GM21367 (cell line): Measurements from ENCODE around the gene THEMIS.
A peak's percentile ranks its signal among the peaks of the same experiment; 100 is the strongest.

Experiments used
- ATAC-seq: cut with Tn5 transposase; IDR thresholded peaks from one replicate; pipeline ENCODE4 v1.9.1; 2021; ENCODE audit not compliant: unreplicated experiment

THEMIS gene

GRCh38 chr6:127866766-127867165 is 34.1 kb downstream of the THEMIS start:
- no peak for ATAC-seq

- no peak for ATAC-seq
These were observed 35.8 kb downstream of the THEMIS start for GRCh38 chr6:127865108-127865507.

GRCh38 chr6:127864701-127865100 is 36.2 kb downstream of the THEMIS start:
- ATAC-seq = no peak

- no peak for ATAC-seq
These were observed 40.1 kb downstream of the THEMIS start for GRCh38 chr6:127860723-127861122.

DNA sequence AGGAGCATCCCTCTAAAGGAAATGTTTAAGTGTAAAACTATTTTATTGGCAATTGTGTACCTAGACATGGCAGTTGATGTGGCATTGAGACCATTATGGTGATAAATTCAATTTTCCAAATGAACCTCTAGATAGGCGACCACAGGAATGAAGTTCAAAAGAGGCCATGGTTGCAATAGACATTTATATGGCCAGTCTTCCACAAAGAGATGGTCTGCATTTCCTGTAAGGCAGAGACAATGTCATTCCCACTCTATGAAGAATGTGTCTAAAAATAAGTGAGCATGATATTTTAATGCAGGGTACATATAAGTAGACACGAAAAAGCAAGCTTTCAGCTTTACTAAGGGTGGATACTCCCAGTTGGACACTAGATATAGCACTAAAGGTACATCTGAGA is 40.9 kb downstream of the THEMIS start:
- ATAC-seq = no peak

DNA sequence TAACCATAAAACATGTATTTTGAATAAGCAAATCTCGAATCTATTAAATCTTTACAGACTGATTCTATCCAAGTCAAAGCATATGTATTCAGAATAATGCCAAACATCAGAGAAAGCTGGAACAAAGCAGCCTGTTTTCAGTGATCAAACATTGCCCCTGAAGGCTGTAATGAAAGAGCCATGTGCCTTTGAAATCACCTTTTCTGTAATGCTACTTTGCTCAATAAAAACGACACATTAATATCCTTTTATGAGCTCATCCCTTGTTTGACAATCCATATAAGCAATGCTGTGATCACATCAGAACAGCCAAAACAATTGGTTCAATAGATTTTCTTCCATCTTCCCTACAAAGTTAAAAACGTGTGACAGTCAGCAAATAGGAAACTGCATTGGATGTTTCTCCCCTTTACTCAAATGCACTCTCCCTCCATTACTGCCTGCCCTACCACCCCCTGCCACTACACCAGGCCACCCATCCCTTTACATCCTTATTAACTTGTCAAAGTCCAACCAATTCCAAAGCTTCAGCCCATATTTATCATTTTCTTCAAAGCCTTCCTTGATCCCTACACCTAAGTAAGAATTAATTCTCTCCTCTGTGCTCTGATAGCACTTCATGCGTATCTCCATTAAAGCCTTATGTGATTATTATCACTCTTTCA is 42.0 kb downstream of the THEMIS start:
- no peak for ATAC-seq

- no peak for ATAC-seq
These were observed 43.7 kb downstream of the THEMIS start for GRCh38 chr6:127857051-127857637.

DNA sequence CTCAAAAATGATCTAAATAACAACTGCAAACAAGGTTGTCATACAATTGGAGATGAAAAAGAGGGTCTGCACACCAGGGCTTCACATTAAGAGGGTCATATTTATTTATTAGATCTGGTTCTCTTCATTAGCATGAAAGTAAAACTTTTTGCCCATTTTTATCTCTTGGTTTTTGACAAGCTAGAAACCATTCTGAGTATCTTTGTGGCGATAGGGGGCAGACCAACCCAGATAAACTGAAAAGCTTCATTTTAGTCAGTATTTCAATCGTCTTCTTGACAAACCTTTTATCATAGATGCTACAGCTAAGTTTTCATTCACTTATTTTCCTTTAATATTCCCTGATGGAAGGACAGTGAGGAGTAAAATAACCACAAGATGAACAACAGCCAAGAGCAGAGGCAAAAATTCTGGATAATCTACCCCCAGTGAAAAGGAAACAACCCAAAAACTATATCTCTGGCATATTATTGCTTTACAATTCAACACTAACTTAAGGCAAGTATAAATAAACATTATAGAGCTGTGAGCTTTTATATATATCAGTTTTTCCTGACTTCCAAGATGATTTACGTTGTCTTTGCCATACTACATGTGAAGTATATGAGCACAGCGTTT is 45.2 kb downstream of the THEMIS start:
- ATAC-seq = peak; percentile 56

DNA sequence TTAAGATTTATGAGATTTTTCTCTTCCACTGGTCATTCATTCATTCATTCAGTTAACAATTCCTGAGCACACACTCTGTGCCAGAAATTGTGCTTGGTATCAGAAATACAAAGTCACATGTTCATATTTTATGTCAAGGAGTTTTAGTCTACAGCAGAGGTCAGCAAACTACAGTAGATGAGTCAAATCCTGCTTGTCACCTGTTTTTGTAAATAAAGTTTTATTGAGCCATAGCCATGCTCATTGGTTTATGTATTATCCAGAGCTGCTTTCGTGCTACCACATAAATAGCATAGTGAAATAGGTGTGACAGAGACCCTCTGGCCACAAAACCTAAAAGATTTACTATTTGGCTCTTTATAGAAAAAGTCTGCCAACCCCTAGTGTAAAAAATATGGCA is 46.8 kb downstream of the THEMIS start:
- no peak for ATAC-seq

- ATAC-seq = no peak
These were observed 49.7 kb downstream of the THEMIS start for GRCh38 chr6:127851197-127851596.

GRCh38 chr6:127845242-127845641 is 55.6 kb downstream of the THEMIS start:
- ATAC-seq = no peak

GRCh38 chr6:127844529-127844928 is 56.3 kb downstream of the THEMIS start:
- ATAC-seq = no peak

GRCh38 chr6:127843582-127843981 is 57.3 kb downstream of the THEMIS start:
- no peak for ATAC-seq

DNA sequence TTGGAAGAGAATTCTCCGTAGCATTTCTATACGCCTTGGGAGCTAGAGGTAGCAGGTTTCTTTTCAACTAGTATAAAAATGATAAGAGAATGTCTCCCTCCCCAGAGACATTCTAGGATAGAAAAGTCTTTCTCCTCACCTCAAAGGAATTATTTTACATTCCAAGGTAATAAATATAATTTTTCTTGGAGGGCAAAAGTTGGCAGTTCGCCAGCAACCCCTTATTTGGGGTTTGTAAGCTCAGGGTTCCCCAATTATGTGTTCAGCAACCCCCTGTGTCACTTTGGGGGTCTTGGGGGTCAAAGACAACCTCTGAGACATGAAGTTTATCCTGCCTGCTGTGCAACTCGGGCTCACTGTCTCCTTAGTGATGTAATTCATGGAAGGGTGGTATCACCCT is 58.3 kb downstream of the THEMIS start:
- ATAC-seq = no peak

- ATAC-seq = no peak
These were observed 59.0 kb downstream of the THEMIS start for GRCh38 chr6:127841811-127842210.

GRCh38 chr6:127834136-127834535 is 66.7 kb downstream of the THEMIS start:
- ATAC-seq = no peak

DNA sequence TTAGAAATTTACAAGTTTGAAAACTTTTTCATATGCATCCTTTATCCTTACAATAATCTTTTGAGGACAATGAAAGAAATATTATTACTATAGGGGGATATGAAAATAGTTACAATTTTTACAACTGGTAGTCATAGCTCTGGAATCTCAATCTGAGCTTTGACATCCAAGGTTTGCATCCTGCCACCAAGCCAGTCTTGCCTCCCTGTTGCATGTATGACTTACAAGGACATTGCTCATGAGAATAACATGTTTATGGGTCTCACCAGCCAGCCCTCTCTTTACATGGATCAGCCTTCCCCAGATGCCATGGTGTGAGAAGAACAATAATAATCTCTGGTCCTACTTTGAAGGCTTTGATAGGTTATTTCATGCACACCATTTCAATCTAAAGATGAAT is 67.5 kb downstream of the THEMIS start:
- no peak for ATAC-seq

- no peak for ATAC-seq
These were observed 68.5 kb downstream of the THEMIS start for GRCh38 chr6:127832381-127832780.

- ATAC-seq = no peak
These were observed 76.8 kb downstream of the THEMIS start for GRCh38 chr6:127824061-127824460.

GRCh38 chr6:127821431-127821830 is 79.4 kb downstream of the THEMIS start:
- ATAC-seq = no peak

DNA sequence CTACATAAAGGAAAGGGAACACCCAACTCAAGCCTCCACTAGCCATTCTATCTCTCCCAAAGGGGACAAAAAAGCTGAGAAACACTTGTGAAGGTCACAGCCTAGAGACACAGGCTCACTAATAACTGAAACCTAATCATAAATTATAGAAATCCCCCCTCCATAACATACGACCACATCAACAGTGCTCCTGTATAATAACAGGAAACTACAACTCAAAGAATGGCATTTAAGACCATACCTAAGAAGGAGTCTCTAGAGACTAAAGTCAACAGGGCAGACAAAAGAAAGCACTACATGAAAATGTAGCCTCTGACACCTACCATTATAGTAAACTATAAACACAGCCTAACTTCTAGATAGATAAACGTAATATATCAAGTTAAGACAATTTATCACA is 82.7 kb downstream of the THEMIS start:
- no peak for ATAC-seq

GRCh38 chr6:127816643-127817042 is 84.2 kb downstream of the THEMIS start:
- no peak for ATAC-seq

DNA sequence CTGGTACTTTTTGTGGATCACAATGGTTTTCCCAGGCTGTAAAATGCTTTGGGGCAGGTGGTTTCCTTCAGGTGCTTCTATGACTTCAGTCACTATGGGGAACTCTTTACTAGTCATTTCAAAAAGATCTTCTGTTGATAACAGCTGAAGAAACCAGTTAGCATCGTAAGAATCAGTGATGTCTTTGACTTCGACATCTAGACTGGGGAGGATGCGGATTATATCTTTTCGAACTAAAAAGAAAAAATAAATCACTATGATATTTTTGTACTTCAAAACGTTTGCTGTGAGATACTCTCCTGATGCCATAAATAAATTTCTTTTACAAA is 87.2 kb downstream of the THEMIS start:
- no peak for ATAC-seq
